GM12891 (cell line): ENCODE results near the gene SIX5.

Source experiments
- DNase-seq: peaks from one replicate; pipeline ENCODE4 v3.0.0; 2011; ENCODE audit warnings: low spot score; ENCODE audit not compliant: insufficient read length
- FAIRE-seq: peaks from 2 replicates; lab custom pipeline; 2011; peaks lifted over from hg19 to GRCh38; lab: Jason Lieb, UNC
- PAX5 ChIP-seq: IDR thresholded peaks from 2 replicates; pipeline ENCODE4 v1.6.1; 2011; ENCODE audit warnings: low read length, moderate library complexity, mild to moderate bottlenecking; ENCODE audit not compliant: insufficient read depth, severe bottlenecking
- POLR2A ChIP-seq: IDR thresholded peaks from 2 replicates; pipeline ENCODE4 v1.6.1; 2011; ENCODE audit warnings: low read depth, low read length, control low read depth
- POLR2AphosphoS5 ChIP-seq: IDR thresholded peaks from 2 replicates; pipeline ENCODE4 v1.6.1; 2011; ENCODE audit warnings: low read depth, low read length, control low read depth
- POU2F2 ChIP-seq: IDR thresholded peaks from 2 replicates; pipeline ENCODE4 v1.6.1; 2011; ENCODE audit warnings: low read depth, mild to moderate bottlenecking, control low read depth, low read length, moderate library complexity
- SPI1 ChIP-seq: IDR thresholded peaks from 2 replicates; pipeline ENCODE4 v1.6.1; 2011; ENCODE audit warnings: low read depth, low read length, control low read depth
- TAF1 ChIP-seq: IDR thresholded peaks from 2 replicates; pipeline ENCODE4 v1.6.1; 2011; ENCODE audit warnings: low read depth, low read length, control low read depth

SIX5 gene

GRCh38 chr19:45784096-45784495 is 15.0 kb upstream of the SIX5 start:
- TF ChIP-seq SPI1, result no peak
- no peak for TF ChIP-seq POLR2A
- no peak for TF ChIP-seq TAF1
- TF ChIP-seq PAX5, result no peak
- no peak for TF ChIP-seq POU2F2
- no peak for TF ChIP-seq POLR2AphosphoS5
- FAIRE-seq (no peak), DNase-seq (no peak)

GRCh38 chr19:45782820-45783785 is 14.1 kb upstream of the SIX5 start:
- DNase-seq, result no peak
- TF ChIP-seq POLR2AphosphoS5, result no peak; the same call in 1 of the 2 replicates
- TF ChIP-seq TAF1, result no peak
- no peak for TF ChIP-seq SPI1
- no peak for TF ChIP-seq POU2F2
- no peak for TF ChIP-seq POLR2A
- no peak for TF ChIP-seq PAX5
- no peak for FAIRE-seq

GRCh38 chr19:45782162-45782691 is 13.2 kb upstream of the SIX5 start, which contains the start of gene DMPK:
TSS of gene DMPK (minus strand) at chr19:45782490. CDS start at chr19:45782352, 138 bp downstream.
- no peak for FAIRE-seq
- DNase-seq, result no peak

GRCh38 chr19:45781214-45782161 is 12.4 kb upstream of the SIX5 start:
- no peak for DNase-seq
- FAIRE-seq, result no peak
- TF ChIP-seq POU2F2 (no peak), POLR2AphosphoS5 (no peak; the same call in 1 of the 2 replicates), SPI1 (no peak), PAX5 (no peak), POLR2A (no peak; the same call in 1 of the 2 replicates), TAF1 (no peak)

More at GRCh38 chr19:45782162-45782691, 13.2 kb upstream of the SIX5 start, which contains the start of gene DMPK:
- TF ChIP-seq TAF1, result no peak
- no peak for TF ChIP-seq PAX5
- no peak for TF ChIP-seq POU2F2
- TF ChIP-seq POLR2AphosphoS5, result no peak
- TF ChIP-seq POLR2A, result no peak
- TF ChIP-seq SPI1, result no peak

GRCh38 chr19:45780448-45781213 is 11.6 kb upstream of the SIX5 start:
- no peak for FAIRE-seq
- DNase-seq, result no peak

GRCh38 chr19:45780146-45780447 is 11.0 kb upstream of the SIX5 start:
- FAIRE-seq (no peak), DNase-seq (no peak)
- TF ChIP-seq TAF1 (no peak), POLR2AphosphoS5 (no peak), SPI1 (no peak), POU2F2 (no peak), PAX5 (no peak), POLR2A (no peak)

More at GRCh38 chr19:45780448-45781213, 11.6 kb upstream of the SIX5 start:
- no peak for TF ChIP-seq POLR2AphosphoS5

GRCh38 chr19:45779231-45780145 is 10.4 kb upstream of the SIX5 start:
- FAIRE-seq, result peak; percentile 94
- DNase-seq, result peak; percentile 96
- no peak for TF ChIP-seq TAF1
- TF ChIP-seq POLR2A, result no peak; the same call in 1 of the 2 replicates
- no peak for TF ChIP-seq POLR2AphosphoS5
- no peak for TF ChIP-seq POU2F2
- no peak for TF ChIP-seq SPI1
- no peak for TF ChIP-seq PAX5

GRCh38 chr19:45778010-45778661 is 9.1 kb upstream of the SIX5 start:
- DNase-seq (no peak), FAIRE-seq (no peak)

More at GRCh38 chr19:45778010-45778661, 9.1 kb upstream of the SIX5 start:
- TF ChIP-seq SPI1 (no peak), POLR2A (no peak), TAF1 (no peak), POU2F2 (no peak)
